ENCODE results near the gene TIAM2.
"Not testable (repeated sequence)": the region's sequence is repeated elsewhere in the genome, so short reads cannot be mapped to it uniquely, and the experiment has no call there.

The TIAM2 gene

GRCh38 chr6:155267411-155267810 lies 272.3 kb downstream of the TIAM2 start:
- TF ChIP-seq CTCF (IDR thresholded peaks at IDR 0.05; ENCODE audit: low read depth, low read length), result no peak
- no peaks in the 10 kb centered on the region for H3K9me3 ChIP-seq (ENCODE audit: severe bottlenecking)
- H3K27me3 ChIP-seq (ENCODE audit: insufficient read depth, low read depth, severe bottlenecking), result no peaks in the 10 kb centered on the region
- no peak for DNase-seq
- H3K36me3 ChIP-seq, result peaks cover 3% of the 10 kb centered on the region
- H3K27ac ChIP-seq, result peak overlapping the region; percentile 94
- no peak overlapping the region for H3K4me3 ChIP-seq (ENCODE audit: low read depth, low read length)

- peak overlapping the region; percentile 94 for H3K27ac ChIP-seq
- not testable (repeated sequence) for H3K36me3 ChIP-seq
These were observed 273.2 kb downstream of the TIAM2 start for GRCh38 chr6:155268088-155268867.

GRCh38 chr6:155269765-155270164 lies 274.6 kb downstream of the TIAM2 start:
- TF ChIP-seq CTCF (IDR thresholded peaks at IDR 0.05; ENCODE audit: low read depth, low read length), result no peak
- no peaks in the 10 kb centered on the region for H3K27me3 ChIP-seq (ENCODE audit: insufficient read depth, low read depth, severe bottlenecking)
- peak overlapping the region; percentile 94 for H3K27ac ChIP-seq
- no peak for DNase-seq
- H3K9me3 ChIP-seq (ENCODE audit: severe bottlenecking), result no peaks in the 10 kb centered on the region
- peaks cover 3% of the 10 kb centered on the region for H3K36me3 ChIP-seq
- no peak overlapping the region for H3K4me3 ChIP-seq (ENCODE audit: low read depth, low read length)

More at GRCh38 chr6:155268088-155268867, 273.2 kb downstream of the TIAM2 start:
- not testable (repeated sequence) for H3K27me3 ChIP-seq (ENCODE audit: insufficient read depth, low read depth, severe bottlenecking); H3K9me3 ChIP-seq (ENCODE audit: severe bottlenecking); H3K4me3 ChIP-seq (ENCODE audit: low read depth, low read length)
- DNase-seq, result peak; percentile 65
- TF ChIP-seq CTCF (IDR thresholded peaks at IDR 0.05; ENCODE audit: low read depth, low read length), result peak; percentile 68

GRCh38 chr6:155270561-155271091 lies 275.5 kb downstream of the TIAM2 start:
- H3K4me3 ChIP-seq (ENCODE audit: low read depth, low read length), result peak overlapping the region; percentile 22
- H3K27ac ChIP-seq, result peak overlapping the region; percentile 94
- peak; percentile 84 for DNase-seq
- TF ChIP-seq CTCF (IDR thresholded peaks at IDR 0.05; ENCODE audit: low read depth, low read length), result peak; percentile 23; the same call in 1 of the 2 replicates
- H3K27me3 ChIP-seq (ENCODE audit: insufficient read depth, low read depth, severe bottlenecking), result no peaks in the 10 kb centered on the region
- H3K36me3 ChIP-seq, result peaks cover 3% of the 10 kb centered on the region
- no peaks in the 10 kb centered on the region for H3K9me3 ChIP-seq (ENCODE audit: severe bottlenecking)

GRCh38 chr6:155271145-155271544 lies 276.0 kb downstream of the TIAM2 start:
- H3K9me3 ChIP-seq (ENCODE audit: severe bottlenecking), result no peaks in the 10 kb centered on the region
- TF ChIP-seq CTCF (IDR thresholded peaks at IDR 0.05; ENCODE audit: low read depth, low read length), result no peak
- H3K27me3 ChIP-seq (ENCODE audit: insufficient read depth, low read depth, severe bottlenecking), result no peaks in the 10 kb centered on the region
- peaks cover 3% of the 10 kb centered on the region for H3K36me3 ChIP-seq
- peak overlapping the region; percentile 94 for H3K27ac ChIP-seq
- H3K4me3 ChIP-seq (ENCODE audit: low read depth, low read length), result no peak overlapping the region
- no peak for DNase-seq

Measured in WERI-Rb-1 (cell line).